Mesenchymal stem cell (in vitro differentiated cells and primary cell): Measurements from ENCODE around the gene GNAZ.

Experiments
- DNase-seq: peaks from one replicate; pipeline ENCODE4 v3.0.0-alpha.2; 2013
- H2AFZ ChIP-seq: one replicate; pipeline ENCODE4 v1.6.1; 2013; ENCODE audit warnings: low read depth, mild to moderate bottlenecking, control low read depth, inconsistent platforms, low read length, moderate library complexity
- H2AK5ac ChIP-seq: 2 replicates; pipeline ENCODE4 v1.6.1; 2013; ENCODE audit warnings: low read length, moderate library complexity, mild to moderate bottlenecking, inconsistent platforms; ENCODE audit not compliant: severe bottlenecking
- H2BK120ac ChIP-seq: one replicate; pipeline ENCODE4 v1.6.1; 2013; ENCODE audit warnings: low read depth, mild to moderate bottlenecking, inconsistent platforms, low read length, moderate library complexity
- H2BK12ac ChIP-seq, 2 experiments: one replicate each; pipeline ENCODE4 v1.6.1; 2013; ENCODE audit warnings: inconsistent platforms in 2 of 2, low read length in 2 of 2, mild to moderate bottlenecking in 2 of 2, moderate library complexity in 2 of 2, control low read depth in 1 of 2
- H2BK15ac ChIP-seq: one replicate; pipeline ENCODE4 v1.6.1; 2013; ENCODE audit warnings: mild to moderate bottlenecking, low read depth, inconsistent platforms; ENCODE audit not compliant: poor library complexity, severe bottlenecking
- H2BK5ac ChIP-seq: 2 replicates; pipeline ENCODE4 v1.6.1; 2013; ENCODE audit warnings: low read depth, mild to moderate bottlenecking, low read length, control low read depth, inconsistent platforms; ENCODE audit not compliant: poor library complexity, severe bottlenecking
- H3K14ac ChIP-seq, 2 experiments: one replicate each; pipeline ENCODE4 v1.6.1; 2013; ENCODE audit warnings: inconsistent platforms in 2 of 2, low read length in 2 of 2, control low read depth in 1 of 2, mild to moderate bottlenecking in 1 of 2, moderate library complexity in 1 of 2
- H3K18ac ChIP-seq, 2 experiments: one replicate each; pipeline ENCODE4 v1.6.1; 2013; ENCODE audit warnings: inconsistent platforms in 2 of 2, low read length in 2 of 2, control low read depth in 1 of 2, low read depth in 1 of 2, mild to moderate bottlenecking in 1 of 2
- H3K23ac ChIP-seq, 2 experiments: one replicate each; pipeline ENCODE4 v1.6.1; 2013; ENCODE audit warnings: inconsistent platforms in 2 of 2, low read length in 2 of 2, mild to moderate bottlenecking in 2 of 2, moderate library complexity in 2 of 2, control low read depth in 1 of 2
- H3K27ac ChIP-seq: 2 replicates; pipeline ENCODE4 v1.5.1; 2013; ENCODE audit warnings: mild to moderate bottlenecking, moderate library complexity, low read length, control low read depth, inconsistent platforms; ENCODE audit not compliant: poor library complexity, severe bottlenecking
- H3K27me3 ChIP-seq, 2 experiments: 2 replicates each; pipeline versions ENCODE4 v1.6.1 to v1.7.0; 2013; ENCODE audit warnings: low read length in 2 of 2, mild to moderate bottlenecking in 2 of 2, moderate library complexity in 2 of 2, control low read depth in 1 of 2, inconsistent platforms in 1 of 2; ENCODE audit not compliant: control insufficient read depth in 1 of 2, insufficient read depth in 1 of 2
- H3K36me3 ChIP-seq, 2 experiments: 2 replicates each; pipeline versions ENCODE4 v1.6.1 to v1.7.0; 2013; ENCODE audit warnings: low read length in 2 of 2, control low read depth in 1 of 2, inconsistent platforms in 1 of 2, low read depth in 1 of 2, mild to moderate bottlenecking in 1 of 2; ENCODE audit not compliant: insufficient read depth in 2 of 2, control insufficient read depth in 1 of 2
- H3K4ac ChIP-seq, 2 experiments: one replicate each; pipeline ENCODE4 v1.6.1; 2013; ENCODE audit warnings: inconsistent platforms in 2 of 2, low read length in 2 of 2, mild to moderate bottlenecking in 2 of 2, moderate library complexity in 2 of 2, control low read depth in 1 of 2, low read depth in 1 of 2
- H3K4me1 ChIP-seq: 2 replicates; pipeline ENCODE4 v1.6.1; 2013; ENCODE audit warnings: low read depth, low read length, control low read depth; ENCODE audit not compliant: control insufficient read depth, insufficient read depth
- H3K4me2 ChIP-seq: 2 replicates; pipeline ENCODE4 v1.6.1; 2013; ENCODE audit warnings: low read length, mild to moderate bottlenecking, inconsistent platforms; ENCODE audit not compliant: poor library complexity, severe bottlenecking
- H3K4me3 ChIP-seq, 2 experiments: 2 replicates each; pipeline versions ENCODE4 v1.5.1 to v1.7.0; 2013; ENCODE audit warnings: low read length in 2 of 2, mild to moderate bottlenecking in 2 of 2, control low read depth in 1 of 2, low read depth in 1 of 2; ENCODE audit not compliant: insufficient read depth in 1 of 2
- H3K79me1 ChIP-seq: replicated peaks from 2 replicates; pipeline ENCODE4 v1.6.1; 2013; ENCODE audit warnings: mild to moderate bottlenecking, control low read depth, low read length, inconsistent platforms; ENCODE audit not compliant: poor library complexity, severe bottlenecking
- H3K9ac ChIP-seq: 2 replicates; pipeline ENCODE4 v1.7.0; 2013; ENCODE audit warnings: mild to moderate bottlenecking, low read length, moderate library complexity
- H3K9me3 ChIP-seq: 2 replicates; pipeline ENCODE4 v1.7.0; 2013; ENCODE audit warnings: mild to moderate bottlenecking, low read length; ENCODE audit not compliant: control insufficient read depth
- H4K8ac ChIP-seq: one replicate; pipeline ENCODE4 v1.6.1; 2013; ENCODE audit warnings: inconsistent platforms, mild to moderate bottlenecking, low read length, moderate library complexity
- H4K91ac ChIP-seq: one replicate; pipeline ENCODE4 v1.6.1; 2013; ENCODE audit warnings: mild to moderate bottlenecking, low read length, inconsistent platforms
- WGBS: methylation state at CpG from one replicate; pipeline ENCODE4 v1.1.7; 2013; ENCODE audit warnings: mixed read lengths; 5-methylcytosine and 5-hydroxymethylcytosine counted together

GNAZ gene

GRCh38 chr22:23083315-23084021, 13.1 kb downstream of the GNAZ start:
- 78% methylated on average over 12 of the region's 13 CpGs for WGBS
- no peak overlapping the region for H2AK5ac ChIP-seq
- no peak overlapping the region for H2BK12ac ChIP-seq
- no peak overlapping the region for H3K27ac ChIP-seq
- H3K4ac ChIP-seq, result no peak overlapping the region
- H4K91ac ChIP-seq, result no peak overlapping the region
- no peak overlapping the region for H3K4me3 ChIP-seq
- no peaks in the 10 kb centered on the region for H3K36me3 ChIP-seq
- H2BK5ac ChIP-seq, result no peak overlapping the region
- H3K9ac ChIP-seq, result no peak overlapping the region
- H3K4me1 ChIP-seq, result peaks cover 3% of the 10 kb centered on the region
- no peak overlapping the region for H2BK120ac ChIP-seq
- no peak overlapping the region for H2BK15ac ChIP-seq
- H3K79me1 ChIP-seq, result no peaks in the 10 kb centered on the region
- H3K27me3 ChIP-seq, result peaks cover 5 to 8% of the 10 kb centered on the region in 2 experiments
- no peak overlapping the region for H3K4me2 ChIP-seq
- H4K8ac ChIP-seq, result no peak overlapping the region
- no peak for DNase-seq
- H2AFZ ChIP-seq, result no peak overlapping the region
- no peaks in the 10 kb centered on the region for H3K9me3 ChIP-seq
- H3K23ac ChIP-seq, result no peak overlapping the region
- H3K18ac ChIP-seq, result no peak overlapping the region
- H3K14ac ChIP-seq, result no peak overlapping the region

DNA sequence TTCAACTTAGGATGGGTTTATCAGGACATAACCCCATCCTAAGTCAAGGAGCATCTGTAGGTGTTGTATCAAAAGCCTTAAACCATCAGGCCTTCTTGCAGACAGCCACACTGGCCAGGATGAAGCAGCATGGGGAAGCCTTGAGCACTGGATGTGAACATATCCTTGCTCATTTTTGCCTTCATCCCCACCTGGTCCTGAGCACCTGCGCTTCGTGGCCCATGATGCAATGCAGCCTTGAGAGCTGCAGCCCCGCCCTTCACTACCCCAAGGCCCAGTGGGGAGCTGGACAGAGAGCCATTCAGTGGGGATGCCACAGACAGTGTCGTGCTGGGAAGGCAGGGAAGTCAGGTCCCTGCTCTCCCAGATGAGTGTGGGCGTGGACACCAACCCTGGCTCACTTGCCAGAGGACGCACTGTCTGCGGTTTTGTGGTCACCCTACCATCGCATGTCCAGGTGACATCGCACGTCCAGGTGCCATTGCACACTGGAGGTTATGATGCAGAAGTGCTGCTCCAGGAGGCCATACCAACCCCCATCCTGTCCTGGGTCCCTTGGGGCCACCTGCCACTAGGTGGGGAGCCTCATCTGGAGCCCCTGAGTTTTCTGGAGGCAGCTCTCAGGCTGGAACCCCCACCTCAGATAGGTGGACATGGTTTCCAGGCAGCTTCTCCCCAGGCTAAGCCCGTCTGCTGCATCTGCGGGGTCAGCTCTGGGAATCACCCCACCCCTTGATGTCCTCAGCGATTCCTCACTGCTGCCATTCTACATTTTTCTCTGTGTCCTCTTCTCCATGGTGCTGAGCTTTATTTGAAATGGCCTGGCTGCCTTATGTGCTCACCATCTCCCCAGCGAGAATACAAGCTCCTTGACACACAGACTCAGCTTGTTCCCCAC, 14.4 kb downstream of the GNAZ start:
- no peak overlapping the region for H2BK5ac ChIP-seq
- peaks cover 4% of the 10 kb centered on the region for H3K4me1 ChIP-seq
- H2BK15ac ChIP-seq, result no peak overlapping the region
- no peaks in the 10 kb centered on the region for H3K79me1 ChIP-seq
- H2BK12ac ChIP-seq, result no peak overlapping the region
- H3K9me3 ChIP-seq, result no peaks in the 10 kb centered on the region
- 85% methylated on average over 13 of the region's 14 CpGs for WGBS
- H3K36me3 ChIP-seq, result no peaks in the 10 kb centered on the region
- no peak overlapping the region for H3K4me2 ChIP-seq
- no peak overlapping the region for H3K9ac ChIP-seq
- peak overlapping the region in 1 of 2 experiments; percentile 83 for H3K23ac ChIP-seq
- no peak overlapping the region for H2AK5ac ChIP-seq
- no peak overlapping the region for H3K27ac ChIP-seq
- no peak for DNase-seq
- peaks cover 5 to 8% of the 10 kb centered on the region in 2 experiments for H3K27me3 ChIP-seq
- H3K4me3 ChIP-seq, result no peak overlapping the region
- H2AFZ ChIP-seq, result no peak overlapping the region
- H2BK120ac ChIP-seq, result no peak overlapping the region
- H3K4ac ChIP-seq, result no peak overlapping the region
- H4K91ac ChIP-seq, result no peak overlapping the region
- H3K18ac ChIP-seq, result no peak overlapping the region
- H4K8ac ChIP-seq, result no peak overlapping the region
- peak overlapping the region in 1 of 2 experiments; percentile 22 for H3K14ac ChIP-seq

GRCh38 chr22:23085351-23085671, 15.0 kb downstream of the GNAZ start:
- no peak overlapping the region for H2BK5ac ChIP-seq
- H3K4me1 ChIP-seq, result peaks cover 4% of the 10 kb centered on the region
- H3K23ac ChIP-seq, result no peak overlapping the region
- H3K4me2 ChIP-seq, result no peak overlapping the region
- no peaks in the 10 kb centered on the region for H3K36me3 ChIP-seq
- no peak overlapping the region for H2BK15ac ChIP-seq
- H2AFZ ChIP-seq, result no peak overlapping the region
- H4K91ac ChIP-seq, result no peak overlapping the region
- H3K9me3 ChIP-seq, result no peaks in the 10 kb centered on the region
- H3K79me1 ChIP-seq, result no peaks in the 10 kb centered on the region
- no peak overlapping the region for H3K4me3 ChIP-seq
- H2BK12ac ChIP-seq, result no peak overlapping the region
- DNase-seq, result no peak
- H3K27me3 ChIP-seq, result peaks cover 4 to 5% of the 10 kb centered on the region in 2 experiments
- no peak overlapping the region for H2BK120ac ChIP-seq
- no peak overlapping the region for H2AK5ac ChIP-seq
- H4K8ac ChIP-seq, result no peak overlapping the region
- no peak overlapping the region for H3K27ac ChIP-seq
- WGBS, result 100% methylated on average over 3 of the region's 3 CpGs
- H3K14ac ChIP-seq, result no peak overlapping the region
- H3K9ac ChIP-seq, result no peak overlapping the region
- H3K18ac ChIP-seq, result no peak overlapping the region
- no peak overlapping the region for H3K4ac ChIP-seq

- Histone ChIP-seq H3K4ac (no peak overlapping the region), H3K9me3 (no peaks in the 10 kb centered on the region), H3K14ac (no peak overlapping the region), H3K79me1 (no peaks in the 10 kb centered on the region), H2BK12ac (no peak overlapping the region), H2BK15ac (no peak overlapping the region), H3K36me3 (no peaks in the 10 kb centered on the region), H4K8ac (no peak overlapping the region), H2BK5ac (no peak overlapping the region), H3K18ac (no peak overlapping the region), H3K27me3 (peaks cover 3% of the 10 kb centered on the region in 2 experiments), H2AFZ (no peak overlapping the region), H3K23ac (no peak overlapping the region), H2BK120ac (no peak overlapping the region), H3K4me2 (no peak overlapping the region), H3K9ac (no peak overlapping the region), H2AK5ac (no peak overlapping the region), H3K27ac (no peak overlapping the region), H4K91ac (no peak overlapping the region), H3K4me3 (no peak overlapping the region), H3K4me1 (peaks cover 4% of the 10 kb centered on the region)
- DNase-seq, result no peak
- WGBS, result 66% methylated on average over 9 of the region's 9 CpGs
Measured at GRCh38 chr22:23085785-23086184, 15.5 kb downstream of the GNAZ start.
